Esophagus squamous epithelium (tissue), 4 donors: ENCODE data around the gene PXK.

ENCODE experiments used
- CTCF ChIP-seq, 6 experiments: fragments of 450-650 bp in 4 of 6; fragments of 200-600 bp in 2 of 6; sonication (generic) in 2 of 6; IDR thresholded peaks; one replicate each; pipeline ENCODE4 v1.5.1; 2016 to 2019; ENCODE audit warnings: antibody characterized with exemption in 6 of 6, mild to moderate bottlenecking in 4 of 6, moderate library complexity in 4 of 6
- POLR2A ChIP-seq, 4 donors: fragments of 450-650 bp; IDR thresholded peaks; one replicate each; pipeline ENCODE4 v1.6.1; 2017; ENCODE audit warnings: antibody characterized with exemption in 4 of 4, mild to moderate bottlenecking in 4 of 4, moderate library complexity in 3 of 4

GRCh38 chr3:58370407-58370806, 37.7 kb downstream of the PXK start:
- TF ChIP-seq POLR2A (IDR thresholded peaks at IDR 0.05) (no peak), CTCF (IDR thresholded peaks at IDR 0.05) (no peak)
